Esophagus muscularis mucosa (tissue), 4 donors: ENCODE measurements around the gene REV1. TPM values are rescaled to one million over a fixed set of nuclear protein-coding genes. Genes with fewer than 3 reads are reported as not detected.

Experiments
- DNase-seq: peaks from one replicate; pipeline ENCODE4 v3.0.0-alpha.2; 2017; ENCODE audit errors: extremely low spot score
- H3K27ac ChIP-seq, 4 donors: fragments of 200-600 bp; sonication (generic); replicated peaks in 1 of 4; 1 replicate in 3 of 4; 2 replicates in 1 of 4; pipeline ENCODE4 v1.5.1; 2016 to 2019; ENCODE audit warnings: mild to moderate bottlenecking in 1 of 4
- H3K27me3 ChIP-seq, 4 donors: fragments of 200-600 bp; sonication (generic); one replicate each; pipeline versions ENCODE4 v1.5.1 to v1.6.0; 2016 to 2019
- H3K36me3 ChIP-seq, 4 donors: fragments of 200-600 bp; sonication (generic); one replicate each; pipeline ENCODE4 v1.5.1; 2016 to 2019
- H3K4me1 ChIP-seq, 4 donors: fragments of 200-600 bp; sonication (generic); one replicate each; pipeline ENCODE4 v1.5.1; 2016 to 2019
- H3K4me3 ChIP-seq, 4 donors: fragments of 200-600 bp; sonication (generic); 1 replicate in 2 of 4; 2 replicates in 2 of 4; pipeline ENCODE4 v1.5.1; 2016 to 2019; ENCODE audit warnings: mild to moderate bottlenecking in 4 of 4, moderate library complexity in 1 of 4
- H3K9me3 ChIP-seq, 4 donors: fragments of 200-600 bp; sonication (generic); 1 replicate in 3 of 4; 2 replicates in 1 of 4; pipeline ENCODE4 v1.5.1; 2016 to 2019
- EP300 ChIP-seq: sonication (generic); formaldehyde crosslinking; IDR thresholded peaks from one replicate; pipeline ENCODE4 v1.6.1; 2017; ENCODE audit warnings: antibody characterized with exemption
- POLR2A ChIP-seq: fragments of 450-650 bp; IDR thresholded peaks from one replicate; pipeline ENCODE4 v1.6.1; 2017; ENCODE audit warnings: antibody characterized with exemption, moderate library complexity, mild to moderate bottlenecking, low read depth
- POLR2AphosphoS5 ChIP-seq, 2 donors: sonication (generic); formaldehyde crosslinking; IDR thresholded peaks; one replicate each; pipeline ENCODE4 v1.6.1; 2017; ENCODE audit warnings: antibody characterized with exemption in 2 of 2
- WGBS: methylation state at CpG from one replicate; pipeline ENCODE4 v1.1.5; 2018; 5-methylcytosine and 5-hydroxymethylcytosine counted together
- intact Hi-C: fragments of 100-400 bp; cut with DNase I; formaldehyde crosslinking; loops from one replicate; pipeline ENCODE4 v1.15.1; 2023
- total RNA-seq, 4 donors: library from RNA; depleted of rRNA; stranded (reverse); fragments of >200 nt; gene quantifications; one replicate each; pipeline versions ENCODE4 v1.1.0 to v1.2.1, GENCODE V29; 2016
- TF ChIP-seq, protein P1 (sequence below), 3 experiments: fragments of 200-600 bp in 2 of 3; fragments of 450-650 bp in 1 of 3; sonication (generic) in 2 of 3; IDR thresholded peaks; one replicate each; pipeline ENCODE4 v1.5.1; 2017 to 2019; ENCODE audit warnings: antibody characterized with exemption in 3 of 3, mild to moderate bottlenecking in 2 of 3, moderate library complexity in 1 of 3

REV1 gene
- total RNA-seq, 4 donors from 2014 or later = 26.7 to 47.7 (median 31.4) TPM

DNA sequence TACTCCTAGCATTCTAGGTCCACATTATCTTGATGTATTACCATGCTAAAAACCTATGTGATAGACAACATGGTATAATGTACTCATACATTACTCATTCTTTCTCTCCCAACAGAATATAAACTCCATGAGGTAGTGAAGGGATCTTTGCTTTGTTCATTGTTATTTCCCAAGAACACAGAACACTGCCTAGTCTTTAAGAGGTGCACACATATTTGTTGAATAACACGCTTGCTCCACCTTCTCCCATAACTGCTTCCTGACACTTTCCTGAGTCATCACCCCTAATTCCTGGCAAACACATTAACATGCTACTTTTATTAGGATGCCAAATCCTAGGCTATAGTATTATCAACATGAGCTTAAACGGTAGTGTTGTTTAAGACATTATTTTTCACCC is 41.3 kb downstream of the REV1 start:
- DNase-seq = no peak
- H3K27ac ChIP-seq = no peak overlapping the region
- peaks cover 6 to 33% (median 13%) of the 10 kb centered on the region in 4 donors for H3K4me1 ChIP-seq
- no peak overlapping the region for H3K4me3 ChIP-seq
- TF ChIP-seq EP300 = no peak
- TF ChIP-seq, protein P1, sequence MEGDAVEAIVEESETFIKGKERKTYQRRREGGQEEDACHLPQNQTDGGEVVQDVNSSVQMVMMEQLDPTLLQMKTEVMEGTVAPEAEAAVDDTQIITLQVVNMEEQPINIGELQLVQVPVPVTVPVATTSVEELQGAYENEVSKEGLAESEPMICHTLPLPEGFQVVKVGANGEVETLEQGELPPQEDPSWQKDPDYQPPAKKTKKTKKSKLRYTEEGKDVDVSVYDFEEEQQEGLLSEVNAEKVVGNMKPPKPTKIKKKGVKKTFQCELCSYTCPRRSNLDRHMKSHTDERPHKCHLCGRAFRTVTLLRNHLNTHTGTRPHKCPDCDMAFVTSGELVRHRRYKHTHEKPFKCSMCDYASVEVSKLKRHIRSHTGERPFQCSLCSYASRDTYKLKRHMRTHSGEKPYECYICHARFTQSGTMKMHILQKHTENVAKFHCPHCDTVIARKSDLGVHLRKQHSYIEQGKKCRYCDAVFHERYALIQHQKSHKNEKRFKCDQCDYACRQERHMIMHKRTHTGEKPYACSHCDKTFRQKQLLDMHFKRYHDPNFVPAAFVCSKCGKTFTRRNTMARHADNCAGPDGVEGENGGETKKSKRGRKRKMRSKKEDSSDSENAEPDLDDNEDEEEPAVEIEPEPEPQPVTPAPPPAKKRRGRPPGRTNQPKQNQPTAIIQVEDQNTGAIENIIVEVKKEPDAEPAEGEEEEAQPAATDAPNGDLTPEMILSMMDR (IDR thresholded peaks at IDR 0.05) = no peak
- TF ChIP-seq POLR2AphosphoS5 (IDR thresholded peaks at IDR 0.05) = no peak
- TF ChIP-seq POLR2A = no peak
- no peaks in the 10 kb centered on the region for H3K9me3 ChIP-seq
- peaks cover 0 to 32% (median 19%) of the 10 kb centered on the region in 4 donors for H3K36me3 ChIP-seq
- H3K27me3 ChIP-seq = no peaks in the 10 kb centered on the region
- intact Hi-C loops = no loop called here
- 60% methylated on average over 2 of the region's 2 CpGs for WGBS

DNA sequence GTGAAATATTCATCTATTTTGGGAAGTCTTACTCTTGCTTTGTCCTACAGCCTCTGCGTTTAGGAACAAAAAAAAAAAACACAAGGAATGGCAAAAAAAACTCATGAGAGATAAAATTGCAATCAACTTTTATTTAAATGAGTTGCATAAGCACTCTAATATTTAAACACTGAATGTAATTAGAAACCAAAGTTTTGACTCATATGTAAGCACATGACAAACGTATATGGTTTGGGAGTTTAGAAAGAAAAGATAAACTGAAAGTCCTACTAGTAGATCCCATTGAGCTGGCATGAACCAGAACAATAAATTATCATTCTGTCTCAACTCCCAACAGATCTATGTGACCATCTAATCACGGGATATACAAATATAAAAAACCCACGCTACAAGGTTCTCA is 44.8 kb downstream of the REV1 start:
- no peak for TF ChIP-seq POLR2A
- intact Hi-C loops = no loop called here
- 75% methylated on average over 4 of the region's 4 CpGs for WGBS

DNA sequence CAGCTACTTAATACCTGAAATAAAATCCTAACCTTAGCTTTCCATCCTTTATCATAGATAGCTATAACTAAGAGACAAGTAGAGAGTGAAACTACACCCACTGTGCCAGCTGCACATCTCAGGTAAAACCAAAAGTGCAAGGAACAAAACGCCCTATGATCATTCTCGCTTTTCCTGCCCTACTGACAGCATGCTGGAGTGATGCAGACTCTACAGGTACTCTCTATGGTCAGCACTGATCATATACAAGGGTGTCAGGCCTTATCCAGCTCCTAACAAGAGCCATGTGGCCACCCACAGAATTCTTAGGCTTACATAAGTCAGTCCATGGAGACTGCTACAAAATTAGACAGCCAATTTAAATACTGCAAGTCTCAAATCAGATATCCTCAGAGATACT is 45.6 kb downstream of the REV1 start:
- 76% methylated on average over 2 of the region's 2 CpGs for WGBS
- no peaks in the 10 kb centered on the region for H3K27me3 ChIP-seq
- H3K9me3 ChIP-seq = no peaks in the 10 kb centered on the region
- H3K27ac ChIP-seq = peak overlapping the region in 1 of 4 donors; percentile 45
- TF ChIP-seq, protein P1 (IDR thresholded peaks at IDR 0.05) = no peak
- TF ChIP-seq POLR2A = no peak
- TF ChIP-seq EP300 = no peak
- no peak for TF ChIP-seq POLR2AphosphoS5 (IDR thresholded peaks at IDR 0.05)
- DNase-seq = no peak
- peaks cover 0 to 11% (median 6%) of the 10 kb centered on the region in 4 donors for H3K4me1 ChIP-seq
- intact Hi-C loops = no loop called here
- H3K36me3 ChIP-seq = peaks cover 0 to 44% (median 28%) of the 10 kb centered on the region in 4 donors
- H3K4me3 ChIP-seq = no peak overlapping the region

More for the DNA sequence above, 44.8 kb downstream of the REV1 start:
- no peak overlapping the region for H3K4me3 ChIP-seq
- no peak for DNase-seq
- H3K9me3 ChIP-seq = no peaks in the 10 kb centered on the region
- H3K27ac ChIP-seq = no peak overlapping the region
- H3K27me3 ChIP-seq = no peaks in the 10 kb centered on the region
- H3K4me1 ChIP-seq = peaks cover 0 to 12% (median 7%) of the 10 kb centered on the region in 4 donors
- peaks cover 0 to 41% (median 27%) of the 10 kb centered on the region in 4 donors for H3K36me3 ChIP-seq

DNA sequence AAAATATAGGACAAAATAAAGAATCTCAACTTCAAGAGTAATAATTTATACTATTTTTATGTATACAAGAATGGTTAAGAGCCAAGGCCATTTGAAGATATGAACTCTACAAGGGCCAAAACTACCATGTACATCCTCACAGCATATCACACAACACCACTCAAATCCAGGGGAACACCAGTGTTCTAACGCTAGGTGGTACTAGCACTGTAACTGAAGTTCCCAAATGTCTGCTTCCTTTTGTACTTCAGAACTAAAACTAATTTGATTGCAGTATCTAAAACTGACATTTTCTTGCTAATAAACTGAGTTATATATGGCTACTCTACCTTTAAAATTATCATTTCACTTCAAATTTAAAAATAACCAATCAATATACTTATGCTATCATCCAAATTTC is 47.0 kb downstream of the REV1 start:
- no peak for TF ChIP-seq EP300
- TF ChIP-seq, protein P1 (IDR thresholded peaks at IDR 0.05) = peak; percentile 39 to 54 (median 43)
- Histone ChIP-seq H3K27me3 (no peaks in the 10 kb centered on the region), H3K36me3 (peaks cover 9 to 42% (median 27%) of the 10 kb centered on the region in 4 donors), H3K4me1 (peaks cover 0 to 11% (median 3%) of the 10 kb centered on the region in 4 donors), H3K9me3 (no peaks in the 10 kb centered on the region), H3K27ac (no peak overlapping the region), H3K4me3 (no peak overlapping the region)
- intact Hi-C loops = no loop called here
- 41% methylated on average over 1 of the region's 1 CpG for WGBS
- DNase-seq = no peak

DNA sequence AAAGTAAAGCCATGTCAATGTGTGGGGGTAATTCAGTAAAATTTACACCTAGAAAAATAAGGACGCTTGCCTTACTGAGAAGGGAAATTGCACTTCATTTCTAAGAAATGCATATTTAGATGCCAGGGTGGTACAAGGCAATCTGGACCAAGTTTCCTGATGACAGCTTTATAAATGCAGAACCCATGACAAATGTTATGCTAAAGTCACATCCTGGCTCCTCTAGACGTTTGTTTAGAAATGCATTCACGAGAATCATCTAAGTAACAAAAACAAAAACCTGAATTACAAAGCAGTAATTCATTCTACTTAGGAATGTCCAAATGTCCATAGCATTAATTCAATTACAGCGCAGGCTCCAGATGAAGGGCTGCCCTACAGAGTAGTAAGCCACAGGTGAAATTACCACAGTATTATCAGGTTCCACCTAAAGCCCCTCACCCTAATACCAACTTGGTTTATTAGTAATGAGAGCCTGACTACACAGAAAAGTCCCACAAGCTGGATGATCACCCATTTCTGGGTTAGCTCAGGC is 49.8 kb downstream of the REV1 start:
- Histone ChIP-seq H3K27me3 (no peaks in the 10 kb centered on the region), H3K36me3 (peaks cover 9 to 42% (median 27%) of the 10 kb centered on the region in 4 donors), H3K4me3 (no peak overlapping the region), H3K4me1 (peaks cover 0 to 11% (median 3%) of the 10 kb centered on the region in 4 donors), H3K9me3 (no peaks in the 10 kb centered on the region), H3K27ac (no peak overlapping the region)
- 78% methylated on average over 4 of the region's 4 CpGs for WGBS
- intact Hi-C loops = no loop called here
- DNase-seq = no peak
- TF ChIP-seq, protein P1 (IDR thresholded peaks at IDR 0.05) = no peak
- TF ChIP-seq POLR2A (no peak), EP300 (no peak), POLR2AphosphoS5 (IDR thresholded peaks at IDR 0.05) (no peak)
